22Rv1 (cell line): ENCODE measurements around the gene GCHFR.

Experiments used
- ZFX ChIP-seq: fragments of 450-650 bp; IDR thresholded peaks from 2 replicates; pipeline ENCODE4 v1.6.1; 2017; ENCODE audit warnings: antibody characterized with exemption, borderline replicate concordance
- TF ChIP-seq, protein P1 (sequence below): fragments of 450-650 bp; IDR thresholded peaks from 2 replicates; pipeline ENCODE4 v1.5.1; 2017; ENCODE audit warnings: mild to moderate bottlenecking

DNA sequence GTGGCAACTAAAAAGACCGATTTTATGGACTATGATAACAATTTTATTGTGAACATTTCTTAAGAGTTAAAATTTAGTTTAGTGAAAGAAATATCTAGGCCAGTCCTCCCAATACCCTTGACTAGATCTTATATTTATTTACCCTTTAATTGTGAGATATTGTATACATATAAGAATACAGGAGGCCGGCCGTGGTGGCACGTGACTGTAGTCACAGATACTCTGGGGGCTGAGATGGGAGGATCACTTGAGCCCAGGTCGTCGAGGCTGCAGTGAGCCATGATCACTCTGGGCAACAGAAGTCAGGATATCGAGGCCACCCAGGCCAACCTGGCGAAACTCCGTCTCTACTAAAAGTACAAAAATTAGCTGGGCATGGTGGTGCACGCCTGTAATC, 8.1 kb upstream of the GCHFR start:
- TF ChIP-seq, protein P1, sequence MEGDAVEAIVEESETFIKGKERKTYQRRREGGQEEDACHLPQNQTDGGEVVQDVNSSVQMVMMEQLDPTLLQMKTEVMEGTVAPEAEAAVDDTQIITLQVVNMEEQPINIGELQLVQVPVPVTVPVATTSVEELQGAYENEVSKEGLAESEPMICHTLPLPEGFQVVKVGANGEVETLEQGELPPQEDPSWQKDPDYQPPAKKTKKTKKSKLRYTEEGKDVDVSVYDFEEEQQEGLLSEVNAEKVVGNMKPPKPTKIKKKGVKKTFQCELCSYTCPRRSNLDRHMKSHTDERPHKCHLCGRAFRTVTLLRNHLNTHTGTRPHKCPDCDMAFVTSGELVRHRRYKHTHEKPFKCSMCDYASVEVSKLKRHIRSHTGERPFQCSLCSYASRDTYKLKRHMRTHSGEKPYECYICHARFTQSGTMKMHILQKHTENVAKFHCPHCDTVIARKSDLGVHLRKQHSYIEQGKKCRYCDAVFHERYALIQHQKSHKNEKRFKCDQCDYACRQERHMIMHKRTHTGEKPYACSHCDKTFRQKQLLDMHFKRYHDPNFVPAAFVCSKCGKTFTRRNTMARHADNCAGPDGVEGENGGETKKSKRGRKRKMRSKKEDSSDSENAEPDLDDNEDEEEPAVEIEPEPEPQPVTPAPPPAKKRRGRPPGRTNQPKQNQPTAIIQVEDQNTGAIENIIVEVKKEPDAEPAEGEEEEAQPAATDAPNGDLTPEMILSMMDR: no peak
- TF ChIP-seq ZFX: no peak
